HG03095 (cell line): Measurements from ENCODE around the gene ZNF598.
"Not testable (repeated sequence)": the region's sequence is repeated elsewhere in the genome, so short reads cannot be mapped to it uniquely, and the experiment has no call there.

Source experiments
- ATAC-seq: cut with Tn5 transposase; IDR thresholded peaks from one replicate; pipeline ENCODE4 v1.9.1; 2021; ENCODE audit warnings: moderate library complexity; ENCODE audit not compliant: unreplicated experiment

The ZNF598 gene

DNA sequence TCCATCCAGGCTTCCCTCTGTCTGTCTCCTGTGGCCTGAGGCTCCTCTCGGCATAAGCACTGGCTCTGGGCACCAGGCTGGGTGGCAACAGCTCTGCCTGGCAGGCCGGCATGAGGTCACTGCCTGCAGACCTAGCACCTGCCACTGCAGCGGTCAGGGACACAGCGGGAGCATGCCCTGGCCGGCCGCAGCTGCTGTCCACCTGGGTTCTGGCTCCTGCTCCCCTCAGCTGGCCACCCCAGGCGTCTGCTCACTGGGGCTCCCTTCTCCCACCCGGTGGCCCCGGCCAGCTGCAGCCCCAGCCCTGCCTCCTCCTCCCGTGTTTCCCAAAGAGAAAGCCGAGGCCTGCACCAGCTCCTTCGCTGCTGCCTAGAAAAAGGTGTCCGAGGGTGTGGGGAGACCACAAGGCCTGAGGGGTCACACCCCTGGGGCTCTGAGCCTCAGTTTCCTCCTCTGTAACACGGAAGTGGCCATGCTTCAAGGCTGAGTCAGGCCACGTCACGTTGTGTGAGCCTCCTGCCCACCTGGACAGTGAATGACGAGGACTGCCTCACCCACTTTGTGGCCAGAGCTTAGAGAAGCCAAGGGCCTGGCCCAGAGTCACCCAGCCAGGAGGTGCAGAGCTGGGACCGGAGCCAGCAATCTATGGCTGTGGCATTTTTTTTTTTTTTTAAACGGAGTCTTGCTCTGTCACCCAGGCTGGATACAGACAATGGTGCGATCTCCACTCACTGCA lies 31.3 kb upstream of the ZNF598 start:
- ATAC-seq = no peak

DNA sequence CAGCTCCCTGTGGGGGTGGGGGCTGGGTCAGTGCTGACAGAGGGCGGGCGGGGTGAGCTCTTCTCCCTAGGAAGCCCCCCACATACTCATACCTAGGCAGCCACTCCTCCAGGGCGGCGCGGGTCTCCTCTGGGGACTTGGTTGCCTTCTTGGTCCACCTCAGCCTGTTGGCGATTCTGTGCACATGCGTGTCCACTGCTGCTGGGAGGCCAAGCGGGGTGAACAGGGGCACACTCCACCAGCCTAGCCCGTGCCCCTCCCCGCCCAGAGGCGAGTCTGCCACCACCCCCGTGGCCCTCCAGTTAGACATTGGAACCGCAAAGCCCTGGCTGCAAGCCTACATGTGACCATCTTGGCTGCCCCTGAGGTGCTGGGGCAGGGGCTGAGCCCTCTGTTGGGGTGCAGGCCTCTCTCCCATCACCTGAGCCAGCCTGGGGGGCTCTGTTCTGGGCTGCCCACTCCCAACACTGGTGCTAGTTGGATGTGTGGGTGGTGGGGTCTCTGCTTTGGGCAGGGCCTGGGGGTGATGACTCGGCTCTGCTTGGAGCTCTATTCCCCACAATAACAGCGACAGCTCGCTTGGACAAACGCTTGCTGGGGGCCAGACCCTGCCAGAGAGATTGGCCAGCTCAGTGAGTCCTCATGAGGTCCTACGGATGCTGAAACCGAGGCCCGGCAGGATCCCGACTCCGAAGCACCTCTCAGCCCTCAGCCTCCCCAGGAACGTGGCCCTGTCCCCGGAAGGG lies 30.6 kb upstream of the ZNF598 start:
- no peak for ATAC-seq

DNA sequence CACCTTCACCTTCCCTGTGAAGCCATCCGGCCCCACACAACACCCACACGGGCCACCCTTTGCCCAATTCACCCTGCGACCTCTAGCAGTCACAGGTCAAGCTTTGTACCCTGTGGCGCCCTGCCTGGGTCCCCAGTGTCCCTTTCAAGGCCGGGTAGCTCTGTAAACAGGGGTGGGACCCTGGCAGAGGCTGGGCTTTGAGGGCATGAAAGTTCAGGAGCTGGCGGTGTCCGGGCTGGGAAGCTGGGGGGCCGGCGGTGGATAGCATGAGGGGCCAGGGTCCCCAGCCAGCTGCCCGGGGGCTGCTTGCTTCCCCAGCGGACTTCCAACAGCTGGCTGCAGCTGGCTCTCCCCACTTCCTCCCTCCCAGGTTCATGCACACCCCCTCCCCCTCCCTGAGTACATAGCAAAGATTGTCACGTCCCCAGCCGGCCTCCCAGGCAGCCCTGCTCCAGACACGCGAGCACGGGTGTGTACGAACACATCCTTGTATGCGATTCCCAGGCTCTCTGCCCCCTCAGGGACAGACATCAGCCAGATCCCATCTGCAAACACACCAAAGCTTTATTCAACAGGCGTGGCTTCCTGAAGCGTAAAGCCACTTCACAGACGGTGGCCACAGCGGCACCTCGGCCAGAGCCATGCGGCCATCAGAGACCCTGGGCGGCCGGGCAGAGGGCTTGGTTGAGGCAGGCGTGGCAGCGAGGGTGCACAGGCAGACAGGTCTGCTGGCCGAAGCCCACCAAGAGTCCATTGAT lies 29.8 kb upstream of the ZNF598 start:
- ATAC-seq = no peak

GRCh38 chr16:2038382-2039231 lies 29.0 kb upstream of the ZNF598 start:
- no peak for ATAC-seq

GRCh38 chr16:2037647-2038381 lies 28.2 kb upstream of the ZNF598 start:
- ATAC-seq = no peak

DNA sequence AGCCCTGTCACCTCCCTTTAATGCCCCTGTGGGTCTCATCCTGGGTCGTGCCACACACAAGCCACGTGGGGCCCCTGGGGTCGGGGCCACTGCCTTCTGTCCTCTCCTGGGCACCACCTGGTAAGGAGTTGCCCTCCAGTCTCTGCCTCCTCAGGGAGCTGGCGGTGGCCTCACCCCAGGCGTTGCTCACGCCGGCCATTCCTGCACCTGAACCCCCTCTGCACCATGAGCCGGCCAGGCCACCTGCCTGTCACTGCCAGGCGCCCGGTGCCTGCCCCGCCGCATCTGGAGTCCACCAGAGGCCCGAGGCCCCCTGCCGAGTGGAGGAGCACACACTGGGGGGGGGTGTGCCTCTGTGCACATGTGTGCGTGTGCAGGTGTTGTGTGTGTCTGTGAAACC lies 27.5 kb upstream of the ZNF598 start:
- ATAC-seq = no peak

- no peak for ATAC-seq
These were observed 26.8 kb upstream of the ZNF598 start for GRCh38 chr16:2036200-2036966.

DNA sequence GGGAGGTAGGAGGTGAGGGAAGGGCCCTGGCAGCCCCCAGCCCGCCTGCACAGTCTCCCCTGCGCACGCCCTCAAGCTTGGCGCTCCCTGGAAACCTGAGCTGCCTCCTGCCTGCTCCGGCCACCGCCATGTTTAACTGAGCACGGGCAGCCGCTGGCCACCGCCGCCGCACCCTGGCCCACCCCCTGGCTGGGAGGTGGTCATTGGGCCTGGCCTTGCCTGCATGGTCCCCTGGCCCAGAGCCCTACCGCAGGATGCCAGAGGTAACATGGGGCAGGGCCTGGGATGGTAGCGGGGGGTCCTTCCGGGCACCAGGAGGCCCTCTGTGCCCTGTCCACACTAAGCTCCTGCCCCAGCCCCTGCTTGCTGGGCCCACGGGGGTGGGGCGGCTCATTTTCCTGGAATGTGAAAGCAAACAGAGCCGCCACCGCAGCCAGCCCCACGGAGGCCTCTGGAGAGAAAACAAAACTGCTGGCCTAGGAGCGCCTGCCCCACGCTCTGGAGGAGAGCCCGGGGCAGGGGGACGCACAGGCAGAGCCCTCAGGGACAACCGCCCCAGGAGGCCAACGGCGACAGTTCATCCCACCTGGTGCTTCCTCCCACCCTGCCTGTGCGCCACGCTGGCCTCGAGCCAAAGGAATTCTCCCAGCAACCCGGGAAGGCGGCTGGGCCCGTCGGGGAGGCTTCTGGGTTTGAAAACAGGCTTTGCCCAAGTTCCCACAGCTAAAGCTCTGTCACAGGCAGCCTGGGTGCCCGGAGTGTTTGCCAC lies 26.0 kb upstream of the ZNF598 start:
- ATAC-seq = no peak

- no peak for ATAC-seq
These were observed 25.2 kb upstream of the ZNF598 start for GRCh38 chr16:2034696-2035430.

DNA sequence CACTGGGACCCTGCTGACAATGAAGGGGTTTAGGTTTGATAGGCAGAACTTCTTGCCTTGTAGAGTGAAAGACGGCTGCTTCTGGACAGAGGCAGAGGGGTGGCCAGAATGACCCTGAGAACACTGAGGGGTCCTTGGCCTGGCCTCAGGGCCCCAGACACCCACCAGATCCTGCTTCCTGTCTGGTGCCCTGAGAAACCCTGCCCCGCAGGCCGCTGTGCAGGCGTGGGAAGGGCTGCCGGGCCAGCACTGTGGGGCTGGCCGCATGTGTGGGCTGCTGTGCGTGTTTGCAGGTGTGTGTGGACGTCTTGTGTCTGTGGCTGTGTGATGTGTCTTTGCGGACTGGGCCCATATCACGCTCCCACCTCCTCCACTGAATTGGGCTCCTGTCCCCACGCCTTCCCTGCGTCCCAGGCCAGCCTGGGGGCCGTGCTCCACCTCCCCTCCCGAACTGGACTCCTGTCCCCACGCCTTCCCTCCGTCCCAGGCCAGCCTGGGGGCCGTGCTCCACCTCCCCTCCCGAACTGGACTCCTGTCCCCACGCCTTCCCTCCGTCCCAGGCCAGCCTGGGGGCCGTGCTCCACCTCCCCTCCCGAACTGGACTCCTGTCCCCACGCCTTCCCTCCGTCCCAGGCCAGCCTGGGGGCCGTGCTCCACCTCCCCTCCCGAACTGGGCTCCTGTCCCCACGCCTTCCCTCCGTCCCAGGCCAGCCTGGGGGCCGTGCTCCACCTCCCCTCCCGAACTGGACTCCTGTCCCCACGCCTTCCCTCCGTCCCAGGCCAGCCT lies 24.5 kb upstream of the ZNF598 start:
- ATAC-seq = not testable (repeated sequence)

GRCh38 chr16:2033057-2033908 lies 23.7 kb upstream of the ZNF598 start:
- ATAC-seq = no peak

- ATAC-seq = no peak
These were observed 22.9 kb upstream of the ZNF598 start for GRCh38 chr16:2032285-2033056.

DNA sequence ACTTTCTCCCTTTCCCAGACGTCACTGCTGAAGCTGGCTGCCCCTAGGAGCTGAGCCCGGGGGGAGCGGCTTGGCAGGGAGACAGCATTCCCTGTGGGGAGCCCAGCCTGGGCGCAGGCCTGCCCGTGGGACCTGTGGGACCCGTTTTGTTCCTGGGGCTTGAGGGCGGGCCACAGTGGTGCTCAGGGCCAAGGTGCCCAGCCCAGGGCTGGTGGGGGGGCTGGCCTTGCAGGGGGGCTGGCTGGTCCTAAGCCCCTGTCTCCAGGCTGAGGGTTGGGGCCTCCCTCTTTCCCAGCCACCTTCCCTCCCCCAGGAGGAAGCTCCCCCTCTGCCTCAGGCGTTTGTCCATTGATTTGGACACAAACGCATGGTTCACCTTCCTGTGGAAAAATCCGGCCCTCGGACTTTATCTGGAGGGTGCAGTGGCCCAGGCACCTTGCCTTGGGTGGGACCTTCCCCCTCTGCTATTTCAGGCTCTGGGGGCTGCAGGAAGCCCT lies 21.5 kb upstream of the ZNF598 start:
- no peak for ATAC-seq

DNA sequence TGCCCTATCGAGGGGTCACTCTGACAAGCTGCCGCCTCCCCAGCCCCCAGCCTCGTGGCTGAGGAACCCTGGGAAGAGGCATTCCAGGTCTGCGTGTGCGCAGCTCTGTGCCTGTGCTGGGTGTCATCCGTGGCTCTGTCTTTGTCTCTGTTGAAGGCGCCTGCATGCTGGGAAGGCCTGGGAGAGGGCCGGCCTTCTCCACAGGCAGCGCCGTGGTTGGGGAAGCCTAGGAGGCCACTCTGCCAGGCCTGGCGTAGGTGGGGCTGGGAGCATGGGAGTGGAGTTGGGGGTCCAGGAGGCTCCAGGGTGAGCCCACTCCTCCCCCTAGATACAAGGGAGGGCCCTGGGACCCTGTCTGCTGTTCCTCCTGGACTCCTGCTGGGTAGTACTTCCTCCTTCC lies 20.4 kb upstream of the ZNF598 start:
- ATAC-seq = no peak

DNA sequence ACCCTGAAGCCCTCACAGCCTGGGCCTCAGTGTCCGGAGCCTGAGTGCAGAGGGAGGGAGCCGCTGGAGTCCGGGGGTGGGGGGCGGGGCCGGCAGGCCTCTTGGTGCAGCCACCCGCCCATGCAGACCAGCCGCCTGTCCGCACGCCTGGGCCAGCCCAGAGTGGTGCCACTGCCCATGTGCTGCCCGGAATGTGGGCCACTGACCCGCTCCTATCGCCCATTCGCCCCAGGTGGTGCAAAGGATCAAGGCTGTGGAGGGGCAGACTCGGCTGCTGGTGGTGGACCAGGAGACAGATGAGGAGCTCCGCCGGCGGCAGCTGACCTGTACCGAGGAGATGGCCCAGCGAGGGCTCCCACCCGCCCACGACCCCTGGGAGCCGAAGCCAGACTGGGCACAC lies 19.7 kb upstream of the ZNF598 start:
- no peak for ATAC-seq
